OCI-LY1 (cell line): ENCODE measurements around the gene KRTAP12-2.

ENCODE experiments used
- H2AFZ ChIP-seq: fragments of 200-600 bp; sonication (generic), shearing (Covaris generic); 2 replicates; pipeline ENCODE4 v1.6.0; 2014; ENCODE audit warnings: antibody characterized with exemption, mild to moderate bottlenecking, low read length
- H3F3A ChIP-seq: fragments of 200-600 bp; sonication (generic), shearing (Covaris generic); 2 replicates; pipeline ENCODE4 v1.6.0; 2014; ENCODE audit warnings: mild to moderate bottlenecking, antibody characterized with exemption, low read length, moderate library complexity; ENCODE audit not compliant: insufficient read depth
- H3K27ac ChIP-seq: fragments of 200-600 bp; sonication (generic); 2 replicates; pipeline ENCODE4 v1.5.1; 2014; ENCODE audit warnings: low read length, mixed run types, mild to moderate bottlenecking, low read depth; ENCODE audit not compliant: poor library complexity, severe bottlenecking
- H3K27me3 ChIP-seq: fragments of 200-600 bp; sonication (generic); 2 replicates; pipeline ENCODE4 v1.6.0; 2014; ENCODE audit warnings: antibody characterized with exemption, mild to moderate bottlenecking, low read length, moderate library complexity; ENCODE audit not compliant: insufficient read depth
- H3K36me3 ChIP-seq: fragments of 200-600 bp; sonication (generic); 2 replicates; pipeline ENCODE4 v1.6.1; 2014; ENCODE audit warnings: mild to moderate bottlenecking, antibody characterized with exemption, low read length, moderate library complexity, mixed read lengths; ENCODE audit not compliant: insufficient read depth
- H3K4me1 ChIP-seq: fragments of 200-600 bp; sonication (generic); 2 replicates; pipeline ENCODE4 v1.5.1; 2014; ENCODE audit warnings: mild to moderate bottlenecking, low read length, moderate library complexity; ENCODE audit not compliant: insufficient read depth, severe bottlenecking
- H3K4me2 ChIP-seq: fragments of 200-600 bp; sonication (generic), shearing (Covaris generic); 2 replicates; pipeline ENCODE4 v1.6.1; 2014; ENCODE audit warnings: low read length
- H3K4me3 ChIP-seq: fragments of 200-600 bp; sonication (generic); 2 replicates; pipeline ENCODE4 v1.5.1; 2014; ENCODE audit warnings: low read length, low read depth, mild to moderate bottlenecking, mixed read lengths; ENCODE audit not compliant: poor library complexity, severe bottlenecking
- H3K79me2 ChIP-seq: fragments of 200-600 bp; shearing (Covaris generic); 2 replicates; pipeline ENCODE4 v1.6.1; 2016; ENCODE audit warnings: mixed run types, low read length, mixed read lengths; ENCODE audit not compliant: insufficient read depth
- H3K9ac ChIP-seq: fragments of 200-600 bp; sonication (generic), shearing (Covaris generic); 2 replicates; pipeline ENCODE4 v1.6.1; 2014; ENCODE audit warnings: mild to moderate bottlenecking, low read length, mixed read lengths
- H3K9me2 ChIP-seq: fragments of 200-600 bp; sonication (generic), shearing (Covaris generic); 2 replicates; pipeline ENCODE4 v1.6.1; 2014; ENCODE audit warnings: low read depth, mild to moderate bottlenecking, low read length, mixed read lengths
- H3K9me3 ChIP-seq: fragments of 200-600 bp; shearing (Covaris generic); 2 replicates; pipeline ENCODE4 v1.6.1; 2014; ENCODE audit warnings: low read length, mixed read lengths
- H4K20me1 ChIP-seq: fragments of 200-600 bp; sonication (generic), shearing (Covaris generic); 2 replicates; pipeline ENCODE4 v1.6.0; 2016; ENCODE audit warnings: mild to moderate bottlenecking, low read length; ENCODE audit not compliant: insufficient read depth
- CTCF ChIP-seq: fragments of 200-600 bp; sonication (generic), shearing (Covaris generic); IDR thresholded peaks from 2 replicates; pipeline ENCODE4 v1.5.1; 2017; ENCODE audit warnings: mild to moderate bottlenecking, antibody characterized with exemption, low read length, moderate library complexity, mixed read lengths
- EZH2 ChIP-seq: fragments of 200-600 bp; sonication (generic), shearing (Covaris generic); IDR thresholded peaks from 2 replicates; pipeline ENCODE4 v1.8.0; 2017; ENCODE audit warnings: borderline replicate concordance, mixed run types, mild to moderate bottlenecking, antibody characterized with exemption, low read length, moderate library complexity, mixed read lengths

Gene KRTAP12-2

GRCh38 chr21:44710756-44711326, 44.1 kb upstream of the KRTAP12-2 start:
- Histone ChIP-seq H3K27ac (no peak overlapping the region), H3F3A (no peaks in the 10 kb centered on the region), H3K27me3 (0 out of 2 replicates have a peak, but pooled peaks cover 4% of the 10 kb centered on the region), H2AFZ (no peak overlapping the region), H3K4me3 (no peak overlapping the region), H3K9me2 (no peaks in the 10 kb centered on the region), H3K4me1 (no peaks in the 10 kb centered on the region), H3K36me3 (no peaks in the 10 kb centered on the region), H3K9ac (no peak overlapping the region), H4K20me1 (no peaks in the 10 kb centered on the region), H3K79me2 (no peaks in the 10 kb centered on the region), H3K9me3 (no peaks in the 10 kb centered on the region), H3K4me2 (no peak overlapping the region)
- TF ChIP-seq EZH2 (no peak), CTCF (no peak)

- Histone ChIP-seq H4K20me1 (no peaks in the 10 kb centered on the region), H3K4me1 (no peaks in the 10 kb centered on the region), H3K27me3 (0 out of 2 replicates have a peak, but pooled peaks cover 4% of the 10 kb centered on the region), H3K36me3 (no peaks in the 10 kb centered on the region), H3K9me2 (no peaks in the 10 kb centered on the region), H2AFZ (no peak overlapping the region), H3K9ac (no peak overlapping the region), H3K27ac (no peak overlapping the region), H3F3A (no peaks in the 10 kb centered on the region), H3K4me3 (no peak overlapping the region), H3K79me2 (no peaks in the 10 kb centered on the region), H3K9me3 (no peaks in the 10 kb centered on the region), H3K4me2 (no peak overlapping the region)
- no peak for TF ChIP-seq EZH2
- TF ChIP-seq CTCF, result no peak
Measured at GRCh38 chr21:44710294-44710665, 43.6 kb upstream of the KRTAP12-2 start.

- no peak overlapping the region for H3K27ac ChIP-seq
- H3K9me3 ChIP-seq, result no peaks in the 10 kb centered on the region
- H3K36me3 ChIP-seq, result no peaks in the 10 kb centered on the region
- no peaks in the 10 kb centered on the region for H3F3A ChIP-seq
- no peak overlapping the region for H3K4me3 ChIP-seq
- H3K4me1 ChIP-seq, result no peaks in the 10 kb centered on the region
- no peaks in the 10 kb centered on the region for H3K9me2 ChIP-seq
- no peaks in the 10 kb centered on the region for H3K79me2 ChIP-seq
- TF ChIP-seq CTCF, result no peak
- no peak for TF ChIP-seq EZH2
- H3K27me3 ChIP-seq, result 0 out of 2 replicates have a peak, but pooled peaks cover 4% of the 10 kb centered on the region
- no peak overlapping the region for H2AFZ ChIP-seq
- no peak overlapping the region for H3K4me2 ChIP-seq
- H3K9ac ChIP-seq, result no peak overlapping the region
- H4K20me1 ChIP-seq, result no peaks in the 10 kb centered on the region
Measured at GRCh38 chr21:44709426-44710293, 42.9 kb upstream of the KRTAP12-2 start.
